Vagina (tissue), 2 donors: ENCODE results near the gene PACS1. TPM values are rescaled to one million over a fixed set of nuclear protein-coding genes. Genes with fewer than 3 reads are reported as not detected.

Experiments
- DNase-seq, 2 donors: peaks; one replicate each; pipeline ENCODE4 v3.0.0-alpha.2; 2017; ENCODE audit errors: extremely low spot score in 2 of 2
- H3K27ac ChIP-seq: fragments of 200-600 bp; sonication (generic); one replicate; pipeline ENCODE4 v1.5.1; 2019
- H3K27me3 ChIP-seq: fragments of 200-600 bp; sonication (generic); one replicate; pipeline ENCODE4 v1.5.1; 2019
- H3K36me3 ChIP-seq, 2 donors: fragments of 200-600 bp; sonication (generic); one replicate each; pipeline ENCODE4 v1.5.1; 2017 to 2019
- H3K4me1 ChIP-seq: fragments of 200-600 bp; sonication (generic); one replicate; pipeline ENCODE4 v1.5.1; 2019
- H3K4me3 ChIP-seq, 2 donors: fragments of 200-600 bp; sonication (generic); 1 replicate in 1 of 2; 2 replicates in 1 of 2; pipeline ENCODE4 v1.5.1; 2016 to 2019
- H3K9me3 ChIP-seq: fragments of 200-600 bp; sonication (generic); one replicate; pipeline ENCODE4 v1.5.1; 2019
- POLR2A ChIP-seq, 2 donors: fragments of 450-650 bp; IDR thresholded peaks; one replicate each; pipeline ENCODE4 v1.6.1; 2017; ENCODE audit warnings: antibody characterized with exemption in 2 of 2, mild to moderate bottlenecking in 2 of 2, moderate library complexity in 2 of 2
- POLR2AphosphoS5 ChIP-seq, 2 donors: sonication (generic); formaldehyde crosslinking; IDR thresholded peaks; one replicate each; pipeline ENCODE4 v1.9.0; 2017; ENCODE audit warnings: antibody characterized with exemption in 2 of 2, mild to moderate bottlenecking in 2 of 2, low read depth in 1 of 2; ENCODE audit not compliant: insufficient read depth in 1 of 2
- intact Hi-C: fragments of 100-400 bp; cut with DNase I; formaldehyde crosslinking; loops from one replicate; pipeline ENCODE4 v1.15.1; 2023
- total RNA-seq: library from RNA; depleted of rRNA; stranded (reverse); fragments of >200 nt; gene quantifications from one replicate; pipeline ENCODE4 v1.2.3, GENCODE V29; 2016
- TF ChIP-seq, protein P1 (sequence below), 3 experiments: fragments of 450-650 bp in 2 of 3; fragments of 200-600 bp in 1 of 3; sonication (generic) in 1 of 3; IDR thresholded peaks; one replicate each; pipeline ENCODE4 v1.5.1; 2017 to 2019; ENCODE audit warnings: antibody characterized with exemption in 3 of 3, mild to moderate bottlenecking in 2 of 3, moderate library complexity in 2 of 3

The PACS1 gene
- total RNA-seq, 1 donor from 2014 or later = 66.0 TPM

DNA sequence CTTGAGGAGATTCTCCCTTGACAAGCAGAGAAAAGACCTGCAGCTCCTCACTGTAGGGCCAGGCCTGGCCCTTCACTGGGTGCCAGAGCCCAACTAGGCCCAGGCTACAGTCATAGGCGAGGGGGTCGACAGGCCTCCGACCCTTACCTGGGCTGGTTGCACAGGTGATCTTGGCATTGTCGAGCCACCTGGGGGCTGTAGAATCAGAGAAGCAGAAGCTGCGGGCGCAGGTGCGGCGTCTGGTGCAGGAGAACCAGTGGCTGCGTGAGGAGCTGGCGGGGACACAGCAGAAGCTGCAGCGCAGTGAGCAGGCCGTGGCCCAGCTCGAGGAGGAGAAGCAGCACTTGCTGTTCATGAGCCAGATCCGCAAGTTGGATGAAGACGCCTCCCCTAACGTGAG, 191.5 kb downstream of the PACS1 start:
- no peak overlapping the region for H3K4me3 ChIP-seq
- TF ChIP-seq POLR2A (IDR thresholded peaks at IDR 0.05) (no peak), POLR2AphosphoS5 (IDR thresholded peaks at IDR 0.05; ENCODE audit: insufficient read depth in 1 of 2, low read depth in 1 of 2) (no peak)
- TF ChIP-seq, protein P1, sequence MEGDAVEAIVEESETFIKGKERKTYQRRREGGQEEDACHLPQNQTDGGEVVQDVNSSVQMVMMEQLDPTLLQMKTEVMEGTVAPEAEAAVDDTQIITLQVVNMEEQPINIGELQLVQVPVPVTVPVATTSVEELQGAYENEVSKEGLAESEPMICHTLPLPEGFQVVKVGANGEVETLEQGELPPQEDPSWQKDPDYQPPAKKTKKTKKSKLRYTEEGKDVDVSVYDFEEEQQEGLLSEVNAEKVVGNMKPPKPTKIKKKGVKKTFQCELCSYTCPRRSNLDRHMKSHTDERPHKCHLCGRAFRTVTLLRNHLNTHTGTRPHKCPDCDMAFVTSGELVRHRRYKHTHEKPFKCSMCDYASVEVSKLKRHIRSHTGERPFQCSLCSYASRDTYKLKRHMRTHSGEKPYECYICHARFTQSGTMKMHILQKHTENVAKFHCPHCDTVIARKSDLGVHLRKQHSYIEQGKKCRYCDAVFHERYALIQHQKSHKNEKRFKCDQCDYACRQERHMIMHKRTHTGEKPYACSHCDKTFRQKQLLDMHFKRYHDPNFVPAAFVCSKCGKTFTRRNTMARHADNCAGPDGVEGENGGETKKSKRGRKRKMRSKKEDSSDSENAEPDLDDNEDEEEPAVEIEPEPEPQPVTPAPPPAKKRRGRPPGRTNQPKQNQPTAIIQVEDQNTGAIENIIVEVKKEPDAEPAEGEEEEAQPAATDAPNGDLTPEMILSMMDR (IDR thresholded peaks at IDR 0.05) = no peak
- DNase-seq = no peak
- peaks cover 20% of the 10 kb centered on the region for H3K4me1 ChIP-seq
- intact Hi-C loops = no loop called here
- H3K9me3 ChIP-seq = no peaks in the 10 kb centered on the region
- no peak overlapping the region for H3K27ac ChIP-seq
- H3K27me3 ChIP-seq = no peaks in the 10 kb centered on the region
- peaks cover 0 to 40% of the 10 kb centered on the region in 2 donors for H3K36me3 ChIP-seq

- no peaks in the 10 kb centered on the region for H3K9me3 ChIP-seq
- H3K36me3 ChIP-seq = peaks cover 0 to 40% of the 10 kb centered on the region in 2 donors
- H3K27ac ChIP-seq = no peak overlapping the region
- peaks cover 21% of the 10 kb centered on the region for H3K4me1 ChIP-seq
- H3K27me3 ChIP-seq = no peaks in the 10 kb centered on the region
- no peak for TF ChIP-seq POLR2AphosphoS5 (IDR thresholded peaks at IDR 0.05; ENCODE audit: insufficient read depth in 1 of 2, low read depth in 1 of 2)
- TF ChIP-seq, protein P1 (IDR thresholded peaks at IDR 0.05) = no peak
- TF ChIP-seq POLR2A (IDR thresholded peaks at IDR 0.05) = no peak
- DNase-seq = no peak
- intact Hi-C loops = no loop called here
- no peak overlapping the region for H3K4me3 ChIP-seq
These were observed 192.1 kb downstream of the PACS1 start for GRCh38 chr11:66262191-66262590.

DNA sequence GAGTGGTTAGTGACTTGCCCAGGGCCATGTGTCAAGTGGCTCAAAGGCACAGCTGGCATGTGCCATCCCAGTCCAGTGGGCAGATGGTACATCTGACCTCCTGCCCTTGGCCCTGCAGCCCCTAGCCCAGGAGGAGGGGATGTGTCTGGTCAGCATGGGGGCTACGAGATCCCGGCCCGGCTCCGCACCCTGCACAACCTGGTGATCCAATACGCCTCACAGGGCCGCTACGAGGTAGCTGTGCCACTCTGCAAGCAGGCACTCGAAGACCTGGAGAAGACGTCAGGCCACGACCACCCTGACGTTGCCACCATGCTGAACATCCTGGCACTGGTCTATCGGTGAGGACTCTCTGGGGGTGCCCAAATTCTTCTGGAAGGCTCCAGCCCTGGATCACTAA, 192.6 kb downstream of the PACS1 start:
- TF ChIP-seq, protein P1 (IDR thresholded peaks at IDR 0.05) = no peak
- no peak for TF ChIP-seq POLR2A (IDR thresholded peaks at IDR 0.05)
- TF ChIP-seq POLR2AphosphoS5 (IDR thresholded peaks at IDR 0.05; ENCODE audit: insufficient read depth in 1 of 2, low read depth in 1 of 2) = no peak
- intact Hi-C loops = no loop called here
- Histone ChIP-seq H3K4me3 (no peak overlapping the region), H3K9me3 (no peaks in the 10 kb centered on the region), H3K4me1 (peaks cover 23% of the 10 kb centered on the region), H3K36me3 (peaks cover 0 to 40% of the 10 kb centered on the region in 2 donors), H3K27ac (no peak overlapping the region), H3K27me3 (no peaks in the 10 kb centered on the region)
- no peak for DNase-seq

- DNase-seq = no peak
- peaks cover 21% of the 10 kb centered on the region for H3K4me1 ChIP-seq
- H3K9me3 ChIP-seq = no peaks in the 10 kb centered on the region
- TF ChIP-seq POLR2AphosphoS5 (IDR thresholded peaks at IDR 0.05; ENCODE audit: insufficient read depth in 1 of 2, low read depth in 1 of 2) (no peak), POLR2A (IDR thresholded peaks at IDR 0.05) (no peak)
- TF ChIP-seq, protein P1 (IDR thresholded peaks at IDR 0.05) = no peak
- intact Hi-C loops = no loop called here
- peaks cover 0 to 40% of the 10 kb centered on the region in 2 donors for H3K36me3 ChIP-seq
- no peaks in the 10 kb centered on the region for H3K27me3 ChIP-seq
- no peak overlapping the region for H3K27ac ChIP-seq
- H3K4me3 ChIP-seq = no peak overlapping the region
These were observed 193.2 kb downstream of the PACS1 start for GRCh38 chr11:66263231-66263630.

GRCh38 chr11:66263785-66264184, 193.7 kb downstream of the PACS1 start:
- intact Hi-C loops = no loop called here
- H3K27me3 ChIP-seq = no peaks in the 10 kb centered on the region
- TF ChIP-seq, protein P1 (IDR thresholded peaks at IDR 0.05) = no peak
- TF ChIP-seq POLR2AphosphoS5 (IDR thresholded peaks at IDR 0.05; ENCODE audit: insufficient read depth in 1 of 2, low read depth in 1 of 2) = no peak
- H3K27ac ChIP-seq = no peak overlapping the region
- H3K4me3 ChIP-seq = no peak overlapping the region
- no peak for DNase-seq
- no peaks in the 10 kb centered on the region for H3K9me3 ChIP-seq
- peaks cover 15% of the 10 kb centered on the region for H3K4me1 ChIP-seq
- peaks cover 0 to 40% of the 10 kb centered on the region in 2 donors for H3K36me3 ChIP-seq
